ENCODE results near the gene MYO6.

MYO6 gene

DNA sequence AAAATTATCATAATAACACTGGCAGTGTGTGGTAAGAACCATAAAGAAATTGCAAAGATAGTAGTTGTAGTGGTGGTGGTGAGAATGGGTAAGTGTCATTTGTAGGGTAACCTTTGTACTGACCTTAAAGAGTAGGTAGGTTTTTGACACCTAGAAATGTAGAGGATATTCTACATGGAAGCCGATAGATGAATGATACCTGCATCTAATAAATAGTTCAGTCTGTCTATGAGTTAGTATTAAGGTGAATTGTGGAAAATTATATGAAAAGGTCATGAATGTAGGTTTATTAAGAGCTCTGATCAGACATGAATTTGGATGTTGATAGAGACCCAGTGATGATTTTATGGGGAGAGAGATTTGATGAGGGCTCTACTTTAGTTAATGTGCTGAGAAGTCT, 78.1 kb downstream of the MYO6 start:
- no peak for DNase-seq (ENCODE audit: low read depth)

DNA sequence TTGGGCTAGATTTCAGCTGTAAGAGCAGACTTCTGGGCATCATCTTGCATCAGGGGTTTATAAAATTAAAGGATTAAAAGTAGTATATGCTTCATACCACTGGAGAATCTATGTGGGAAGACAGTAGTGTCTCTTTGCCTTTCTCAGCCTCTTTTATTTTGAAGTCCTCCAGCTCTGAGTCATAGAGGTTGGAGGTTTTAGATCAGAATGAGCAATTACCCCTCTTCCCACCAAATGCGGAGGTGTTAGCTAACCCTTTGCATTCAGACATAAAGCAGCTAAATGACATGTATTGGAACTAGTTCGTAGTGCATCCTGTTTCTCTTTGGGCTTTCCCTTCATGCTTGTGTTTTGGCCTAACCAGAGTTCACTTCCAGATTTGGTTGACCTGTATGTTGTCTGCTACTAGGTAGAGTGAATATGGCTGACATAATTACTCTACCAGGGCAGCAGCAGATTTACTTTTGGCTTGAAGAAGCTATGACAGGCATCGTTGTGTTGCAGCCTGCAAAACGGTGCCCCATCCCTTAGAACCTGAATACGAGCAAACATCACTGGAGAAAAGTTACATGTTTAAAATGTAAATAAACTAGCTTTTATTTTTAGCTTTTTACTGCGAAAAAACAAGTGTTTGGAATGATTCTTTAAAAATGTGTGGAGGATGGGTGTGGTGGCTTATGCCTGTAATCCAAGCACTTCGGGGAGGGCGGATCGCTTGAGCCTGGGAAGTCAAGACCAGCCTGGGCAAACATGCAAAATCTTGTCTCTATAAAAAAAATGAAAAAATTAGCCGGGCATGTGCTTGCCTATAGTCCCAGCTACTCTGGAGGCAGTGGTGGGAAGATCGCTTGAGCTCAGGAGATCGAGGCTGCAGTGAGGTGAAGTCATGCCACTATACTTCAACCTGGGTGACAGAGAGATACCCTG, 82.2 kb downstream of the MYO6 start:
- DNase-seq (ENCODE audit: low read depth) = no peak

DNA sequence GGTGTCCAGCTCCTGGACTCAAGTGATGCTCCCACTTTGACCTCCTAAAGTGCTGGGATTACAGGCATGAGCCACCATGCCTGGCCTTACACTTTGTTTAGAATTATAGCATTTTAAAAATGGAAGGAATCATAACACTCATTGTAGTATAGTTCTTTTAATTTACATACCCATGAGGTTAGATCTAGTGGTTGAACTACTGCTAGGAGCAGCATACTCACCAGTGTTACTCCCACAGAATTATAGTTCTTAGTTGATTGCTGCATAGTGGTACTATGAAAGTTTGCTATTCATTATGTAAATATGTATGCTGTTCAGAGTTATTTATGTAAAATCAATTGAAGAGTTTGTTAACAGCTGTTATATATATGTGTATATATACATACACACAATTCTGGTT, 85.4 kb downstream of the MYO6 start:
- no peak for DNase-seq (ENCODE audit: low read depth)

DNA sequence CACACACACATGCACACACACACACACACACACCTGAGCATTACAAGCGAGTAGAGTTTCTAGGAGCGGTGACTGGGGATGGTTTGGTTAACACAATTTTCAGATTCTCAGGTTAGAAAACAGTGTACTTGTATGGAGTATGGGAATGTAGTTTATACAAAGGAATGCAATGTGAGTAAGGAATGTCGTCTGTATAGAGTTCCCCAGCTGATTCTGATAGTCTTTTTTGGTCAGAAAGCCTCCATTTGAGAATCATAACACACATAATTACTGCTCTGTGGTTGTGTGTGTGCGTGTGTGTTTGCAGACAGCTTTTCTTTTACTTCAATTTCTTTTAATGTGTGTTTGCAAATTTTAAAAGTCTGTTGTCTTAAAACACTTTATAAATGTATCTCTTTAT, 93.2 kb downstream of the MYO6 start:
- DNase-seq (ENCODE audit: low read depth) = no peak

DNA sequence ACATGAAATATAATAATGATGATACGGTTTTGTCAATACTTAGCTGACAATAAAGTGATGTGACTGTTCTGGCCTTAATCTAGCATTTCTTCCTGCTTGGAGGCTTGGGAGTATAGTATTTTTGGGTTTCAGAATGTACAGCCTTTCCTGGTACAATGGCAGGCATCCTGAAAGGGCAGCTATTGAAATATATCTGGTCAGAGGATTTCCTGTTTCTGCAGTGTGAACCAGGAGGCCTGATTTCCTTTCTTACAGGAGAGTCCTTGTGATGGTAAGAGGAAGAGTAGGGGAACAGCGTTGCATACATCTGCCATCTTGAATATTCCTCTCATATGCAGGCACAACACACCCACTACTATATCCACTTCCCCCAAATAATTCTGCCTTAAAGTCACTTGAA, 93.7 kb downstream of the MYO6 start:
- DNase-seq (ENCODE audit: low read depth) = no peak

DNA sequence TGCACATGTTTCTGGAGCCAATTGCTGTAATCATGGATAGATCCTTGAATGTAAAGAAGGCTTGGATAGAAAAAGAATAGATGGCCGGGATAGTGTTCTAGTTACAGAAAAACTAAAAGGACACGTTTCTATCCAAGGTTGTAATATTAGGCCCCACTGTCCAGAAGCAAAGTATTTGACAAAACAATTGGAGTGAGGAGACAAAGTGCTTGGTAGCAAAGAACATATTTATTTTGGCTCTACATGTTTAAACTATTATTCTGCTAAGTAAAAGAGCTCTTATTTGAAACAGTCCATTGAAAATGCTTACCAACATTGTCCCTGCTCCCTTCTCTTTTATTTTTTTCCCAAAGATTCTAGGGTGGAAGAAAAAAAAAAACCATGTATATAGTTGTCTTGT, 94.4 kb downstream of the MYO6 start:
- no peak for DNase-seq (ENCODE audit: low read depth)

DNA sequence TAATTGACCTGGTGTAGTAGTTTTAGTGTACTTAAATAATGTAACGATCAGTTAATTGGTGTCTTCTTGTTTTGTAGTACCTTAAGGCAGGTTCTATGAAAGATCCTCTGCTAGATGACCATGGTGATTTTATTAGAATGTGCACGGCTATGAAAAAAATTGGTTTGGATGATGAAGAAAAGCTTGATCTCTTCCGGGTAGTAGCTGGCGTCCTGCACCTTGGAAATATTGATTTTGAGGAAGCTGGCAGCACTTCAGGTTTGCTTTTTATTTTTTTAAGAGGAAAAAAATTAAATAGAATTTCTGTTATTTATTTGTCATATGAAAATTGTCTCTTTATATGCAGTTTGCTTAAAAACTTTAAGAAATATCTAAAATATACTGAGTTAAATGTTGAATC, 99.2 kb downstream of the MYO6 start:
- no peak for DNase-seq (ENCODE audit: low read depth)

DNA sequence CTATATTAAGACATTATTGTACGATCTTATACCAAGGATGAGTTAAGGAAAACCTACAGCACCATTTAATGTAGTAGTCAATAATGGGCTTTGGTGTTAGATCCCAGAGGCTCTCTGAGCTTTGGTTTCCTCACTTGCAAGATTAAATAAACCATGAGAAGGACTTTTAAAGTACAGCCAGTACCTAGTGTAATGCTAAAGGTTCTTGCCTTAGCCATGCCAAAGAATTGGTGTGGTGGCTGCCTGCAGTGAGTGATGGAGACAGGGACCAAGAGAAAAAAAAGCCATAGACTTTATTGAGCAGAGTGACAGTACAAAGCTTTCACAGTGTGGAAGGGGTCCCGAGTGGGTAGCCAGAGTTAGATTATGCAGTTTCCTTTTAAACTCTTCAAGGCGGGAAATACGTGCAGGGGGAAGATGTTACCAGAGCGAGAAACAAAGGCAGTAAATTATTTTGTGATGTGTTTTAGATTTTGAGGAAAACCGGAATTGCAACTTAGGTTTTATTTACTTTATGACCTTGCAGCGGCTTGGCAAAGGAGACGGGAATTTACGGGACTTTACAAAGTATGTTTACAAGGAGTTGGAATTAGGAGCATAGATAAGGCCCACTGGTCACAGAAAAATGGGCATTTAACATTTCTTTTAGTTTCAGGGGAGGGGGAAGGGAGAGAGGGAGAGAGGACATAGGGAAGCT, 100.4 kb downstream of the MYO6 start:
- no peak for DNase-seq (ENCODE audit: low read depth)

DNA sequence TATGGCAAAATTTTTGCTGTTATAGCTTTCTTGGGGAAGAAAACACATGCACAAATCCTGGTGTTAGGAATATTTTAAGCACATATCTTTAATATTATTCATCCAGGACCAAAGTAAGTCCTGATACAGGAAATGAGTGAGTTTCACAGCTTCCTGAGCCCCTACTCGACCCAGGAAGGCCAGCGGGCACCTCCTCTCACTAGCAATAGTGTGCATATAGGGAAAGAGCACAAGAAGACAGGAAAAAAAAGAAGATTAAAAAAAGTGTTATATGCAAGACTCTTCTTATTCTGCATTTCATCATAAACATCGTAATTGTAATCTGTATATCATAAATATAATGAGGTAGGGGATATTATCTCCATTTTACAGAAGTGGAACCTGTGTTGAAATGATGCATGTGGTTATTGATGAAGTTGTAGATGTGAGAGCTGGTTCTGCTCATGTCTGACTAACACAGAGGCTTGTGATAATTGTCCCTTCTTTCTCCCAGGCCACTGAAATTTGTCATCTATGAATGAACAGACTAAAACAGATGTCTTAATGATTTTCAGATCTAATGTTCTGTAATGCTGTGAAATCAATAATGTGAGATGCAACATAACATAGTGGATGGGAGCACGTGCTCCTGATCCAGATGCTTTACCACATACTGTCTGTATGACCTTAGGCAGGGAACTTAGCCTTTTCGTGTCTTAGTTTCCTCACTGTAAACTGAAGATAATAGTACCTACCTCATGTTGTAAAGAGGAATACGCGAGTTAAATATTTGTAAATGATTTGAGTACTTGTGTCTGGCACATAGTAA, 101.2 kb downstream of the MYO6 start:
- no peak for DNase-seq (ENCODE audit: low read depth)

DNA sequence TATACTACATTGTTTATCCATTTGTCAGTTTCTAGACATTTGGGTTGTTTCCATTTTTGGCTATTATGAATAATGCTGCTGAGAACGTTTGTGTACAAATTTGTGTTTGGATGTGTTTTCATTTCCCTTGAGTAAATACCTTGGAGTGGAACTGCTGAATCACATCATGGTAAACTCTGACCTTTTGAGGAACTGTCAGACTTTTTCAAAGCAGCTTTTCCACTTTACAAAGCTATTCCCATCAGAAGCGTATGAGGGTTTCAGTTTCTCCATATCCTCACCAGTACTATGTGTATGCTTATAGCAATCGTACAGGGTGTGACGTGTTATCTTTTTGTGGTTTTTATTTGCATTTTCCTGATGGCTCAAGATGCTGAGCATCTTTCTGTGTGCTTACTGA, 103.7 kb downstream of the MYO6 start:
- no peak for DNase-seq (ENCODE audit: low read depth)

DNA sequence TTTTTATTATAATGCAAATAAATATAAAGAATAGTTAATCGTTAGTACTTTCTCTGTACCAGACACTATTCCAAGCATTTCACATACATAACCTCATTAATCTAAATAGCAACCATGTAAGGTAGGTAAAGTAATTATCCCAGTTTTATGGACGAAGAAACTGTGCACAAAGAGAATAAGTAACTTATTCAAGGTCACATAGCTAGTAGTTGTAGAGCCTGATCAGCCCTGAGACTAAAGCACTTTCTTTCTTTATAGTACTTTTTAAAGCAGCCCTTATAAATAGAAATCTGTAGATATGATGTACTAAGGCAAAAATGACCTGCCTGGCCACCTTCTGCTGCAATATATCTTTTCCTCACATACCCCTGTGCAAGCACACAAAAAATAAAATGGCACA, 104.8 kb downstream of the MYO6 start:
- no peak for DNase-seq (ENCODE audit: low read depth)

DNA sequence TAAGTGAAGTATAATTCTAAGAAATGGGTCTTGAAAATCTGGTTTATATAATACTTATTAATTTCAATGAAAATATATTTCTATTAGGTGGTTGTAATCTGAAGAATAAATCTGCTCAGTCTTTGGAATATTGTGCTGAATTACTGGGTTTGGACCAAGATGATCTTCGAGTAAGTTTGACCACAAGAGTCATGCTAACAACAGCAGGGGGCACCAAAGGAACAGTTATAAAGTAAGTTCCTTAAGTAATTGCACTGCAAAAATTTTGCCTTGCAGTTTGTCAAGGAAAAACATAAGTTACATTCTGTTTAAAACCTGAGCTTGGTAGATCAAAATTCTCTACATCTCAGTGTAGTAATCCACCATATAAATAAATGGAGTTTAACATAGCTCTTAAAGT, 106.0 kb downstream of the MYO6 start:
- no peak for DNase-seq (ENCODE audit: low read depth)

DNA sequence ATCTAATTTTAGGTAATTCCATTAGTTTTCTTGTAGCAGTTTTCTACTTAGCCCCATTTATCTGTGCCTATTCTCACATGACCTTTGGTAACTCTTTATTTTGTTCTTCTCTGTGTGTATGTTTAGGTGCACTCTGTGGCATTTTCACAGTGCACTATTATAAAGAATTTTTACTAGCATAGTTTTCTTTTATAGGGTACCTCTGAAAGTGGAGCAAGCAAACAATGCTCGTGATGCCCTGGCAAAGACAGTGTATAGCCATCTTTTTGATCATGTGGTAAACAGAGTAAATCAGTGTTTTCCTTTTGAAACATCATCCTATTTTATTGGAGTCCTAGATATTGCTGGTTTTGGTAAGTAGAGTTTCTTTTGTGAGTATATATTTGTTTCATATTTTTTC, 107.9 kb downstream of the MYO6 start:
- no peak for DNase-seq (ENCODE audit: low read depth)

DNA sequence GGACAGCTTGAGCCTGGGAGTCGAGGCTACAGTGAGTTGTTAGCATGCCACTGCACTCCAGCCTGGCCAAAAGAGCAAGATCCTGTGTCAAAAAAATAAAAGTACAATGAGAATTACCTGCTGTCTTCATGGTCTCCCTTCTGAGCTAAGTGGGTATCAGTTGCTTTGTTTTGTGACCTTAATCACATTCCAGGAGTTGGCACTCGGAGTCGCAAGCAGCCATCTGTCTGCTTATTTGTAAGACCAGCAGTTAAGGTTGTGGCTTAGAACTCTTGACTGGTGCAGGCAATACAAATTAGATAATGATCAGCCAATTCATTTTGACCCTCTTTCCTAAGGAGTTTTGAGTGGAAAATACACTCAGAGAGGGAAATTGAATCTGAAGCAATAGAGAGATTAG, 114.0 kb downstream of the MYO6 start:
- no peak for DNase-seq (ENCODE audit: low read depth)

DNA sequence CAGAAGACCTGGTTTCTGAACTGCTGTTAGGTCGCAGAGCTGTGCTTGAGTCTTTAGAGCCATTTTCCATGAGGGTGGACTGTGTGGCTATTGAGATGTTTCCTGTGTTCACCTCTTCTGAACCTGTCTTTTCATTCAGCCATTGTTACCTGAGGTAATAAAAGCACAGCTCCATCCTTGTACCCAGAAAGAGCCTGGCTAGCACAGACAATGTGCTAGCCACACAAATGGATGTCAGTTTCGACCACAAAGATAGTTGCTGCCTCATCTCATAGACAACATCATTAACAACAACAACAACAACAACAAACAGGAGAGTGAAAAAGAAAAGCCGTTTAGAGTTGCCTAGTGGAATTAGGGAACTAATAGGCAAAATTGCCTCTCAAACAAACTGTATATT, 114.7 kb downstream of the MYO6 start:
- DNase-seq (ENCODE audit: low read depth) = no peak

DNA sequence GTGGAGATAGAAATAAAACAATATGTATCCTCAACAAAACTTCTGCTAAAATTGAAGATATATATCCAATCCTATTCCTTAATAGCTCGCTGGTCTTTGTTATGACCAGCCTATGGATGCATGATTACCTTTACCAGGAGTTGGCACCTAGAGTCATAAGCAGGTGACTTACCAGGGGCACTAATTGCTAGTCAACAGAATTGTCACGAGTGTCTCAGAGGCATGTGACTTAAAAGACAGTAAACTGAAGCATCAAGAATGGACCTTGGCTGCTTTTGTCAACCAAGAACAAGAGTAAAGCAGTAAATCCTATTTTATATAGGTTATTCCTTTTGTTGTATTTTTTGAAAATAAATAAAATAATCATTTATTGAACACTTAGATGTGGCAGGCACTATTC, 115.4 kb downstream of the MYO6 start:
- DNase-seq (ENCODE audit: low read depth) = no peak

DNA sequence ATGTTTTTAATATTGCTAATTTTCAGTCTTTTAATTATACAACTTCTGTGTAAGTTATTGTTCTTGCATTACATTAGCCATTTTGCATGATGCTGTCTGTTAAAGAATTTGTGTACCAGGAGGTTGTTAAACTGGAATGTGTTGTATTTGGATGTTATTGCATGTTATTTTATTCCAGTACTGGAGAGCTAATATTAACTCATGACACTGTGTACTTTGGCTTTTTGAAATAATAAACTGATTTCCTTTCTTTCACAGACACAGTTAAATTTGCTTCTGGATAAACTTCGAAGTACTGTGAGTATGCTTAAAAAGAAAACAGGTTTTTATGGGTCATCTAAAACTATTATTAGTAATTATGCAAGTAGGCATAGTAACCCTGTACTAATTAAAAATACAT, 121.3 kb downstream of the MYO6 start:
- DNase-seq (ENCODE audit: low read depth) = no peak

DNA sequence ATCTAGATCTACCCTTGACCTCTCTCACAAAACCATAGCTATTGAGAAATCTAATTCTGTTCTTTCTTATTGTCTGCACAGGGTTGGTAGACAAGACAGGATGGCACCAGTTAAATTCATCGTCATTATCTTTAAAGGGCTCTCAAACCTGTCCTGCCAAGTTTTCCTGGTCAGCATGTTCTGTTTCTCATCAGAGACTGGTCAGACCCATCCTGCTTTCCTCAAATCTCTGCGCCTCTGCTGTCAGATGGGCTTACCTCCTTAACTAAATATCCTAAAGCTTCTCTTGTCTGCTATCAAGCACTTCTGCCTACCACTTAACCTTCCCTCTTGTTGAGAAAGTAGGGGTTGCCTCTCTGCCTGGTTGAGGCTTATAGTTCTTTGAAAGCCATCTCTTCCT, 125.2 kb downstream of the MYO6 start:
- DNase-seq (ENCODE audit: low read depth) = no peak

DNA sequence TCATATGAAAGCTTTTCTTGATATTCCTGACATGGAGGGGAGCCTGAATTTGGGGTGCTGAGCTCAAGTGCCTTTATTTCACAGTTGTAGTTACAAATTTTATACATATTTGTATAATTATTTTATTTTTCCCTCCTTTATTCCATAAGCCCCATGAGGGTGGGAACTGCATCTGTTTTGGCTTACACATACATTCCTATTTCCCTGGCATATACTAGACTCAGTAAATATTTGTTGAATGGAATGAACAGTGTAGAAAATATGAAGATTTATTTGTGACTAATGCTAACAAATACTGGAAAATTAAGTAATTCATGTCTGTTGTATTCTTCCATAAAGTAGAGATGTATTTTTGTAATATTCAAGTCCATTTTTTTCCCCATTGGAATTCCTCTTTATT, 127.1 kb downstream of the MYO6 start:
- no peak for DNase-seq (ENCODE audit: low read depth)

DNA sequence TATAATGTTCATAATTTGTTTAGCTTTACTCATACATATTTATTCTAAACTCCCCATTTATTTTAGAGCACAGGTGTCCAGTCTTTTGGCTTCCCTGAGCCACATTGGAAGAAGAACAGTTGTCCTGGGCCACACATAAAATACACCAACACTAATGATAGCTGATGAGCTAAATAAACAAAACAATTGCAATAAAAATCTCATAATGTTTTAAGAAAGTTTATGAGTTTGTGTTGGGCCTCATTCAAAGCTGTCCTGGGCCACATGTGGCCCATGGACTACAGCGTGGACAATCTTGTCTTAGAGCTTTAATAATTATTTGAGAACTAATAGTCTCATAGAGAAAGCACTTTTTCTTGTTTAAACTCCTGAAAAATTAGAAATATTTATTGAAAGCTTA, 131.3 kb downstream of the MYO6 start:
- DNase-seq (ENCODE audit: low read depth) = no peak

DNA sequence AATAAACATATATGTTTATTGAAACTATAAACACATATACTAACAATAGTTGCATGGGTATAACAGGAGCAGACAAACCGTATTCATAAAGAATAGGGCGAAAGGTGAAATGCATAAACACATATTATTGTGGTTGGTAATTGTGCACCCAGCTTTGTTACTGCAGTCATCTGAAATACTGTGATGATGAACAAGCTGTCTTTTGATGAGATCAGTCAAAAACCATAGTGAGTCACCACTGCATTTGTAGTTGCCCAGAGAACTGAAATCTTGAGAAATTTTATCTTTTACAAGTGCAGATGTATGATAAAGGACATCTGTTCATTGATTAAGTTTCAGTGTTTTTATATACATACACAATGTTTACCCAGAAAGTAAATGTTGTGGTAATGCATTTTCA, 133.7 kb downstream of the MYO6 start:
- no peak for DNase-seq (ENCODE audit: low read depth)

DNA sequence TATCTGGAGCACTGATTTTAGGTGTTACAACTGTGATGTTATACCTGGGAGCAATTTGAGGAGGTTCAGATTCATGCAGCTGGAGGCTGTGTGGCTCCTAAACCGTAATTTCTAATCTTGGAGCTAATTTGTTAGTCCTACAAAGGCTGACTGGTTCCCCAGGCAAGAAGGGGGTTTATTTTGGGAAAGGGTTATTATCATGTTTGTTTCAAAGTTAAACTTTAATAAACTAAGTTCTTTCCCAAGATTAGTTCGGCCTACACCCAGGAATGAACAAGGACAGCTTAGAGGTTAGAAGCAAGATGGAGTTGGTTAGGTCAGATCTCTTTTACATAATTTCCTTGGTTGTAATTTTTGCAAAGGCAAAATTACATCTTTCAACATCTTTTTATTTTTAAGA, 135.8 kb downstream of the MYO6 start:
- DNase-seq (ENCODE audit: low read depth) = no peak

DNA sequence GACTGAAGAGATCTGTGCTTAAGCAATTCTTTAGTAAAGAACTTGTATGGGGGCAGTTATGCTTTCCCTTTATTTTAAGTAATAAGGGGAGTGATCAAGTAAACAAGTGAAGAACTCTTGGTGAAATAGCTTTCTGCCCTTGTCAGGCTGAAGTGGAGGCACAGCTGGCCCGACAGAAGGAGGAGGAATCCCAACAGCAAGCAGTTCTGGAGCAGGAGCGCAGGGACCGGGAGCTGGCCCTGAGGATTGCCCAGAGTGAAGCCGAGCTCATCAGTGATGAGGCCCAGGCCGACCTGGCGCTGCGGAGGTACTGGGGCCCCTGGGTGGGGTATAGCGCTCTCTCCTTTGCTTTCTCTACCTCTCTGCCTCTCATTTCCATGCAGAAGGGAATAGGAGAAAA, 143.3 kb downstream of the MYO6 start:
- DNase-seq (ENCODE audit: low read depth) = no peak

All from activated gamma-delta T cell treated with anti-CD3 and anti-CD28 coated beads, Interleukin-2, amount 50 U/mL, for 16 hours (primary cell).